ENCODE measurements around the gene B3GNT7. TPM values are rescaled to one million over a fixed set of nuclear protein-coding genes. Genes with fewer than 3 reads are reported as not detected.

B3GNT7 gene
- total and polyA plus RNA-seq, 2 of the 8 experiments (the other 6 are each of a cell fraction or from before 2014, with no cell fraction given) = 26.4 to 73.1 TPM

- TF ChIP-seq, protein P1, sequence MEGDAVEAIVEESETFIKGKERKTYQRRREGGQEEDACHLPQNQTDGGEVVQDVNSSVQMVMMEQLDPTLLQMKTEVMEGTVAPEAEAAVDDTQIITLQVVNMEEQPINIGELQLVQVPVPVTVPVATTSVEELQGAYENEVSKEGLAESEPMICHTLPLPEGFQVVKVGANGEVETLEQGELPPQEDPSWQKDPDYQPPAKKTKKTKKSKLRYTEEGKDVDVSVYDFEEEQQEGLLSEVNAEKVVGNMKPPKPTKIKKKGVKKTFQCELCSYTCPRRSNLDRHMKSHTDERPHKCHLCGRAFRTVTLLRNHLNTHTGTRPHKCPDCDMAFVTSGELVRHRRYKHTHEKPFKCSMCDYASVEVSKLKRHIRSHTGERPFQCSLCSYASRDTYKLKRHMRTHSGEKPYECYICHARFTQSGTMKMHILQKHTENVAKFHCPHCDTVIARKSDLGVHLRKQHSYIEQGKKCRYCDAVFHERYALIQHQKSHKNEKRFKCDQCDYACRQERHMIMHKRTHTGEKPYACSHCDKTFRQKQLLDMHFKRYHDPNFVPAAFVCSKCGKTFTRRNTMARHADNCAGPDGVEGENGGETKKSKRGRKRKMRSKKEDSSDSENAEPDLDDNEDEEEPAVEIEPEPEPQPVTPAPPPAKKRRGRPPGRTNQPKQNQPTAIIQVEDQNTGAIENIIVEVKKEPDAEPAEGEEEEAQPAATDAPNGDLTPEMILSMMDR (IDR thresholded peaks at IDR 0.05; ENCODE audit: control extremely low read depth in 1 of 3, insufficient read depth in 1 of 3, low read depth in 1 of 3, low read length in 3 of 3) = no peak
These were observed 31.4 kb upstream of the B3GNT7 start (continued) for GRCh38 chr2:231364061-231364460.
